Sigmoid colon (tissue), 4 donors: Measurements from ENCODE around the gene MORN4.

Source experiments
- CTCF ChIP-seq, 4 experiments: fragments of 450-650 bp in 3 of 4; fragments of 200-600 bp in 1 of 4; IDR thresholded peaks; one replicate each; pipeline ENCODE4 v1.5.1; 2016 to 2019; ENCODE audit warnings: antibody characterized with exemption in 4 of 4, mild to moderate bottlenecking in 3 of 4, moderate library complexity in 2 of 4
- POLR2A ChIP-seq, 2 donors: fragments of 450-650 bp; IDR thresholded peaks; one replicate each; pipeline ENCODE4 v1.6.1; 2016; ENCODE audit warnings: antibody characterized with exemption in 2 of 2, mild to moderate bottlenecking in 2 of 2, moderate library complexity in 2 of 2
- POLR2AphosphoS5 ChIP-seq, 4 donors: sonication (generic); formaldehyde crosslinking; IDR thresholded peaks; one replicate each; pipeline ENCODE4 v1.6.1; 2017; ENCODE audit warnings: antibody characterized with exemption in 4 of 4

GRCh38 chr10:97608991-97609561, 24.2 kb downstream of the MORN4 start:
- no peak for TF ChIP-seq POLR2A (IDR thresholded peaks at IDR 0.05)
- no peak for TF ChIP-seq POLR2AphosphoS5 (IDR thresholded peaks at IDR 0.05)
- no peak for TF ChIP-seq CTCF (IDR thresholded peaks at IDR 0.05)
